HG03025 (cell line): ENCODE data around the gene ZNG1E.
"Not testable (repeated sequence)": the region's sequence is repeated elsewhere in the genome, so short reads cannot be mapped to it uniquely, and the experiment has no call there.

Experiments used
- ATAC-seq: cut with Tn5 transposase; IDR thresholded peaks from one replicate; pipeline ENCODE4 v1.9.1; 2021; ENCODE audit warnings: mild to moderate bottlenecking, moderate library complexity; ENCODE audit not compliant: unreplicated experiment, low FRiP score

ZNG1E gene

DNA sequence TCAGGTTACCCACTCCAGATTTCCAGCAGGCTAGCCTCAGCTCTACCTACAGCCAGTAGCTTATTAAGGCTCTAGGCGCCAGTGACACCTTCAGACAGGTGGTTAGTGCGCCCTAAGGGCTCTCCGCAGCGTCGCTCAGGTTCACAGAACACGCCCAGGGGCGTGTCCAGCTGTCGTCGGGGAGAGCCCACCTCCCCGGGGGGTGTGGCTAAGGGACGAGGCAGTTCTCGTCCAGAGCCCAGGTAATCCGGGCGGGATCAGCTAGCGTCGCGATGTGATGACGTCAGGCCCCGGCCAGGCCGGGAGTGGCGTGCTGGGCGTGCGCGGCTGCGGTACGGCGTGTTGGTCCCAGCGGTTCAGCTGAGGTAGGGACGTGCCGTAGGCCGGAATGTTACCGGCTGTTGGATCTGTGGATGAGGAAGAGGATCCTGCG, at the start of gene ZNG1E:
ZNG1E (plus strand) TSS at position 340 of the 433 bp plus-strand sequence; CDS start at position 389, 49 bp downstream.
- ATAC-seq, result not testable (repeated sequence)

- not testable (repeated sequence) for ATAC-seq
These were observed 2.1 kb upstream of the ZNG1E start for GRCh38 chr9:65673579-65673978.

- ATAC-seq, result not testable (repeated sequence)
These were observed 710 bp upstream of the ZNG1E start for GRCh38 chr9:65675018-65675417.

DNA sequence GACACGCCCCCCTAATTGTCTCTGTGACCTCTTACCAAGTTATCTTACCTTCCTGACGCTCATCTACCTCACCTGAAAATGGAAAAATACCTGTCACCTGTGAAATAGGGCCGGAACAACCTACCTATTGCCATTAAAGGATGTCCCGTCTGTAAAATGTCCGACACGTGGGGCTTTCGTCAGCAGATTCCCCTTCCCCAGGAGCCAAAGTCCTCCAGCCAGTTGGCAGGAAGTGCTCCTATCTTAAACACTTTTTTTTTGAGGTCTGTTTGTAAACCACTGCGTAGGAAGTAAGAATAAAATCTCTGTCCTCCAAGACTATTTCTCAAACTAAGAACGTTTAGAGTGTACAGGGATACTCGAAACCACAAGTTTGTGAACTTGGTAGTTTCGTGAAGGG, 661 bp downstream of the ZNG1E start:
- ATAC-seq, result not testable (repeated sequence)

- ATAC-seq, result not testable (repeated sequence)
These were observed 2.8 kb downstream of the ZNG1E start for GRCh38 chr9:65678533-65678932.

DNA sequence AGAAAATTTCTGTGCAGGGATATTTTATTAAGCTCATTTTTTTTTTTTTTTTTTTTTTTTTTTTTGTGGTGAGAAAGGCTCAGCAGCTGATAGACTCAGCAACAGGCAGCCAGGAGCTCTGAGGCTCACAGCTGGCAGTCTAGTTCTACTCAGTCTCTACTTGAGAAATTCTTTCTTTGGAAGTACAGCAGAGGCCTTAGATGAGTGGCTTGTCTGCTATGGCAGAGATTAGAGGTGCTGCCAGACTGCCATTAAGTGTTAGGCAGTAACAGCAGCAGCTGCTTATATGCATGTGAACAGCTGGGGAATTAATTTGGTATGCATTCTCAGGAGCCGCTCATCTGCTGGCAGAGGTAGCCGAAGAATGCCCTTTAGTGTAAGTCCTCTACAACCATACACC, 27.8 kb downstream of the ZNG1E start:
- not testable (repeated sequence) for ATAC-seq

GRCh38 chr9:65714445-65714844, 38.7 kb downstream of the ZNG1E start:
- ATAC-seq, result not testable (repeated sequence)

DNA sequence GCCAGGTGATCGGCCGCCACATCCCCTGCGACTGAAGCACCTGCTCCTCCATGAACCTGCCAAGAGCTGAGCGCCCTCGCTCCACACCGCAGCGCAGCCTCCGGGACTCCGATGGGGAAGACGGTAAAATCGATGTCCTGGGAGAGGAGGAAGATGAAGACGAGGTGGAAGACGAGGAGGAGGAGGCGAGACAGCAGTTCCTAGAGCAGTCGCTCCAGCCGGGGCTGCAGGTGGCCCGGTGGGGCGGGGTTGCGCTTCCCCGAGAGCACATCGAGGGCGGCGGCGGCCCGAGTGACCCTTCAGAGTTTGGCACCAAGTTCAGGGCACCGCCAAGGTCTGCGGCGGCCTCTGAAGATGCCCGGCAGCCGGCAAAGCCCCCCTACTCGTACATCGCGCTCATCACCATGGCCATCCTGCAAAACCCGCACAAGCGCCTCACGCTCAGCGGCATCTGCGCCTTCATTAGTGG, 61.4 kb downstream of the ZNG1E start, which contains the start of gene FOXD4L4:
FOXD4L4 (plus strand) TSS at position 51 of the 469 bp plus-strand sequence; CDS start at position 51, 0 bp downstream.
- not testable (repeated sequence) for ATAC-seq

DNA sequence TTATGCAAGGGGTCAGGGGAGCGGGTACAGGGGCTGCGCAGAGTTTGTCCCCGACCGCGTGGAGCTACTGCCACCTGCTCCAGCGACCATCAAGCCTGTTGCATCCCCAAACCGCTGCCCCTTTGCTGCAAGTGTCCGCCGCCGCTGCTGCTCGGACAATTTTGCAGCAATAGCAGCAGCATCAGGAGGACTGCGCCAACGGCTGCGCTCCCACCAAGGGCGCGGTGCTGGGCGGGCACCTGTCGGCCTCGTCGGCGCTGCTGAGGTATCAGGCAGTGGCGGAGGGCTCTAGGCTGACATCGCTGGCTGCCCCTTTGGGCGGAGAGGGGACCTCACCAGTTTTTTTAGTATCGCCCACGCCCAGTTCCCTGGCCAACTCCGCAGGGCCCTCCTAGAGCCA, 62.4 kb downstream of the ZNG1E start:
- not testable (repeated sequence) for ATAC-seq
